Measurements from ENCODE around the gene NAMPT.
"Not testable (repeated sequence)": the region's sequence is repeated elsewhere in the genome, so short reads cannot be mapped to it uniquely, and the experiment has no call there.

The NAMPT gene

DNA sequence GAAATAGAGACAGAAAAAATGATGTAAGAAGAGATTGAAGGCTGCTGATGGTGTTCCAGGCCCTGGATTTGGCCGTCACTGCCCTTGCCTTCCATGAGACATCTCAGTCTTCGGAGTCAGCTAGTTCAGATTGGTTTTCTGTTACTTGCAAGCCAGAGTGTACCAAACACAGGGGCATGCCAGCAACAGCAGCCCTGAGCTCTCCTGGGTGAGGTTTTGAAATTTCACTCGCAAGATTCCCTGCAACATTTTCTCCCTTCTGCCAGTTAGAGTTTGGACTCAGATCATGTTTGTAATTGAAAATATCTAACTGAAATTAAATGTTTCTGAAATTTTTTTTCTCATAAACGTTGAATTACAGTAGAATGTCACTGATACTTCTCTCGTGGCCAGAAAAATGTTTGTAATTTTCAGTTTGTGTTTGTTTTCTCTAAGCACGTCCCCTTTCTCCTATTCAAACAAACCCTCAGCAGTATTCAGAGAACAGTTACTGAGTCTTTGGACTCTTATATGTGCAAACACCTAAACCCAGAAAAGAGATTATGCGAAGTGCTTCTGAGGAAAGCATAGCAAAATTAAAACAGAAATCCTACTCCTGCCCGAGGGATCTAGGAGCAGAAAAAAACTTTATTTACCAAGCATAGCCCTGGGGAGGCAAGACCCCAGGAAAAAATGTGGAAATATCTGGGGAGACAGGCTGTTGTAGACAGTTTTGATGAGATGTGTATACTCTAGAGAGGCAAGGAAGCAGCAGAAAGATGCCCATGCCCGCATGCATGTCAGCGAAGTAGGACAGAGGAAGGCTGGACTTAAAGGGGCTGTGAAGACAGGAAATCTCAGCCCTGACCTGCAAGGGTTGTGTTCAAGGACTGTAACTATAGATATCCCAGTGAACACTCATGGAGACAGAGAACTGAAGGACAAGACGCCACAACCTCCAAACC lies 43.0 kb upstream of the NAMPT start:
- H3K27me3 ChIP-seq (replicated peaks; ENCODE audit: control insufficient read depth, insufficient read depth, low read length): no peaks in the 10 kb centered on the region
- no peaks in the 10 kb centered on the region for H3K36me3 ChIP-seq (ENCODE audit: control insufficient read depth, insufficient read depth, low read length)
- no peak for DNase-seq (ENCODE audit: extremely low read depth, insufficient read length)
- no peak overlapping the region for H3K4me3 ChIP-seq (replicated peaks; ENCODE audit: low read depth, low read length)
- TF ChIP-seq, protein P1, sequence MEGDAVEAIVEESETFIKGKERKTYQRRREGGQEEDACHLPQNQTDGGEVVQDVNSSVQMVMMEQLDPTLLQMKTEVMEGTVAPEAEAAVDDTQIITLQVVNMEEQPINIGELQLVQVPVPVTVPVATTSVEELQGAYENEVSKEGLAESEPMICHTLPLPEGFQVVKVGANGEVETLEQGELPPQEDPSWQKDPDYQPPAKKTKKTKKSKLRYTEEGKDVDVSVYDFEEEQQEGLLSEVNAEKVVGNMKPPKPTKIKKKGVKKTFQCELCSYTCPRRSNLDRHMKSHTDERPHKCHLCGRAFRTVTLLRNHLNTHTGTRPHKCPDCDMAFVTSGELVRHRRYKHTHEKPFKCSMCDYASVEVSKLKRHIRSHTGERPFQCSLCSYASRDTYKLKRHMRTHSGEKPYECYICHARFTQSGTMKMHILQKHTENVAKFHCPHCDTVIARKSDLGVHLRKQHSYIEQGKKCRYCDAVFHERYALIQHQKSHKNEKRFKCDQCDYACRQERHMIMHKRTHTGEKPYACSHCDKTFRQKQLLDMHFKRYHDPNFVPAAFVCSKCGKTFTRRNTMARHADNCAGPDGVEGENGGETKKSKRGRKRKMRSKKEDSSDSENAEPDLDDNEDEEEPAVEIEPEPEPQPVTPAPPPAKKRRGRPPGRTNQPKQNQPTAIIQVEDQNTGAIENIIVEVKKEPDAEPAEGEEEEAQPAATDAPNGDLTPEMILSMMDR (IDR thresholded peaks at IDR 0.05; ENCODE audit: insufficient read depth, low read length, poor library complexity, severe bottlenecking): no peak

- TF ChIP-seq, protein P1 (IDR thresholded peaks at IDR 0.05; ENCODE audit: insufficient read depth, low read length, poor library complexity, severe bottlenecking): no peak
- no peak overlapping the region for H3K4me3 ChIP-seq (replicated peaks; ENCODE audit: low read depth, low read length)
- no peaks in the 10 kb centered on the region for H3K36me3 ChIP-seq (ENCODE audit: control insufficient read depth, insufficient read depth, low read length)
- no peaks in the 10 kb centered on the region for H3K27me3 ChIP-seq (replicated peaks; ENCODE audit: control insufficient read depth, insufficient read depth, low read length)
- DNase-seq (ENCODE audit: extremely low read depth, insufficient read length): no peak
Observed at GRCh38 chr7:106326594-106327537, 42.1 kb upstream of the NAMPT start.

DNA sequence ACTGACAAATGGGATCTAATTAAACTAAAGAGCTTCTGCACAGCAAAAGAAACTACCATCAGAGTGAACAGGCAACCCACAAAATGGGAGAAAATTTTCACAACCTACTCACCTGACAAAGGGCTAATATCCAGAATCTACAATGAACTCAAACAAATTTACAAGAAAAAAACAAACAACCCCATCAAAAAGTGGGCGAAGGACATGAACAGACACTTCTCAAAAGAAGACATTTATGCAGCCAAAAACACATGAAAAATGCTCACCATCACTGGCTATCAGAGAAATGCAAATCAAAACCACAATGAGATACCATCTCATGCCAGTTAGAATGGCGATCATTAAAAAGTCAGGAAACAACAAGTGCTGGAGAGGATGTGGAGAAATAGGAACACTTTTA lies 39.7 kb upstream of the NAMPT start:
- H3K4me3 ChIP-seq (replicated peaks; ENCODE audit: low read depth, low read length); H3K36me3 ChIP-seq (ENCODE audit: control insufficient read depth, insufficient read depth, low read length); H3K27me3 ChIP-seq (replicated peaks; ENCODE audit: control insufficient read depth, insufficient read depth, low read length); DNase-seq (ENCODE audit: extremely low read depth, insufficient read length): not testable (repeated sequence)

GRCh38 chr7:106320254-106320770 lies 35.5 kb upstream of the NAMPT start:
- not testable (repeated sequence) for DNase-seq (ENCODE audit: extremely low read depth, insufficient read length); H3K4me3 ChIP-seq (replicated peaks; ENCODE audit: low read depth, low read length); H3K36me3 ChIP-seq (ENCODE audit: control insufficient read depth, insufficient read depth, low read length); H3K27me3 ChIP-seq (replicated peaks; ENCODE audit: control insufficient read depth, insufficient read depth, low read length)

- TF ChIP-seq, protein P1 (IDR thresholded peaks at IDR 0.05; ENCODE audit: insufficient read depth, low read length, poor library complexity, severe bottlenecking): no peak
- no peak overlapping the region for H3K4me3 ChIP-seq (replicated peaks; ENCODE audit: low read depth, low read length)
- no peaks in the 10 kb centered on the region for H3K27me3 ChIP-seq (replicated peaks; ENCODE audit: control insufficient read depth, insufficient read depth, low read length)
- no peak for DNase-seq (ENCODE audit: extremely low read depth, insufficient read length)
- no peaks in the 10 kb centered on the region for H3K36me3 ChIP-seq (ENCODE audit: control insufficient read depth, insufficient read depth, low read length)
Observed at GRCh38 chr7:106318482-106318881, 33.7 kb upstream of the NAMPT start.

DNA sequence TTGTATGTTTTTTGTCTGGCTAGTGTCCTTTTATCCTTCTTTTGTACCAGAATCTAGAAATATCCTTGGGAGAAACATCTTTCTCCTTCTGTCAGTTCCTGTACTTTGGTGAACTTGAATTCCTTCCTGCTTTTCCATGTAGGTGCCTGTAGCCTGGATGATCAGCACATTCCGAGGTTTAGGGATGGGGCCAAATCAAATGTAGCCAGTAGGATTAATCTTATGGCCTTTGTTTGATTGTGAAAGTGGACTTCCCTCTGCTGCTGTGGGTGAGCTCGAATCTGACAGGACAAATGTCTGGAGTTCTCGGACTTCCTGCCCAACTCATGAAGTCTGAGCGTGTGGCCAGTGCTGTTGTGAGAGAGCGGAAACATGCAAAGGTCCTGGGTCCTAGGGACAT lies 33.2 kb upstream of the NAMPT start:
- TF ChIP-seq, protein P1 (IDR thresholded peaks at IDR 0.05; ENCODE audit: insufficient read depth, low read length, poor library complexity, severe bottlenecking): no peak
- Histone ChIP-seq H3K36me3 (ENCODE audit: control insufficient read depth, insufficient read depth, low read length) (no peaks in the 10 kb centered on the region), H3K27me3 (replicated peaks; ENCODE audit: control insufficient read depth, insufficient read depth, low read length) (no peaks in the 10 kb centered on the region), H3K4me3 (replicated peaks; ENCODE audit: low read depth, low read length) (no peak overlapping the region)
- no peak for DNase-seq (ENCODE audit: extremely low read depth, insufficient read length)
